NCI-H1105 treated with DMSO at 0.1 percent for 48 hours (cell line): Measurements from ENCODE around the gene SLC26A1.

Experiments used
- DNase-seq: peaks from one replicate; lab custom pipeline; 2025; lab: John Stamatoyannopoulos, UW

The SLC26A1 gene

GRCh38 chr4:1029529-1029928 is 36.3 kb upstream of the SLC26A1 start:
- no peak for DNase-seq

GRCh38 chr4:1028574-1029220 is 35.5 kb upstream of the SLC26A1 start:
- DNase-seq: no peak

DNA sequence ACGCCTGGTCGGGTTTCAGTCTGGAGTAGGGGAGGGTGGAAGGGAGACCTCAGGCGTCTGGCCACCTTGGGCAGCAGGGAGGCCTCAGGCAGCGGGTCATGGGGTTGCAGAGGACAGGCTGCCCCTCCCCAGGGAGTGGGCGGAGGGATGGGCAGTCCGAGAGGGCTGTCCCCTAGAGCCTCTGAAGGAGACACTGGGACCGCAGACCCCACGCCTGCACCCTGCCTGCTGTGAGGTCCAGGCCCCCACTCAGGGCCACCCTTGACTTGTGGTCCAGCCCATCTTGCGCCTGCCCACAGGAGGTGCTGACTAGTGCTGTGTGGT is 34.7 kb upstream of the SLC26A1 start:
- DNase-seq: no peak

DNA sequence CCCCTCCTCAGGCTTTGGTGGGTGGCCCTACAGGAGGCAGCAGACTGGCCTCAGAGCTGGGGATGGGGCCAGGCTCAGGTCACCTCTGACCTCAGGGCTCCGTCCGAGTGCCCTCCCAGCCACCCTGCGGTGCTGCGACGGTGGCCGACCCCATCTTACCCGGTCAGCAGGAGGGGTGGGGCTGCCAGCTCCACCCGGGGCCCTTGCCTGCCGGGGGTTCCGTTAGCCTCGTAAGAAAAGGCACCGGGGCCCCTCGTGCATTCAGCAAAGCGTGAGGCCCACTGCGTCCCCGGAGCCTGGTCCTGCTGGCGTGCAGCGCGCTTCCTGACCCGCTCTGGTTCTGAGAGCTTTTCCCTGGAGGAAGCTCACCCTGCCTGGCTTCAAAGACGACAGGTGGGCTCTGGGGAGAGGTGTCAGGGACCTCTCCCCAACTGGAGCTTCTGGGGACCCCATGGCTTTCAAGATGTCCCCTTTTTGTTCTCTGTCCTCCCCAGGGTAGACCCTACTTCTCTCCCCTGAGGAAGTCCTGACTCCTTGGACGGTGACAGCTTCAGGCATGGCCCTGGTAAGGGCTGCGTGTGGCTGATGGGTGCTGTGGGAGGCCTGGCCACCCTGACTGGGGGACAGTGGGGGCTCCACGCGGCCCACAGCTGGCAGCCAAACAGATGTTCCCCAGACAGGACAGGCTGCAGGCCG is 34.2 kb upstream of the SLC26A1 start:
- no peak for DNase-seq

- DNase-seq: no peak
These were observed 32.9 kb upstream of the SLC26A1 start for GRCh38 chr4:1026115-1026514.

DNA sequence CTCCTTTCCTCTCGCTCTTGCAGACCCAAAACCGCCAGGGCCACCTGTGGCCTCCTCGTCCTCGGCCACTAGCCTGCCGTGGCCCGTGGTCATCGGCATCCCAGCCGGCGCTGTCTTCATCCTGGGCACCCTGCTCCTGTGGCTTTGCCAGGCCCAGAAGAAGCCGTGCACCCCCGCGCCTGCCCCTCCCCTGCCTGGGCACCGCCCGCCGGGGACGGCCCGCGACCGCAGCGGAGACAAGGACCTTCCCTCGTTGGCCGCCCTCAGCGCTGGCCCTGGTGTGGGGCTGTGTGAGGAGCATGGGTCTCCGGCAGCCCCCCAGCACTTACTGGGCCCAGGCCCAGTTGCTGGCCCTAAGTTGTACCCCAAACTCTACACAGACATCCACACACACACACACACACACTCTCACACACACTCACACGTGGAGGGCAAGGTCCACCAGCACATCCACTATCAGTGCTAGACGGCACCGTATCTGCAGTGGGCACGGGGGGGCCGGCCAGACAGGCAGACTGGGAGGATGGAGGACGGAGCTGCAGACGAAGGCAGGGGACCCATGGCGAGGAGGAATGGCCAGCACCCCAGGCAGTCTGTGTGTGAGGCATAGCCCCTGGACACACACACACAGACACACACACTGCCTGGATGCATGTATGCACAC is 31.8 kb upstream of the SLC26A1 start:
- no peak for DNase-seq

DNA sequence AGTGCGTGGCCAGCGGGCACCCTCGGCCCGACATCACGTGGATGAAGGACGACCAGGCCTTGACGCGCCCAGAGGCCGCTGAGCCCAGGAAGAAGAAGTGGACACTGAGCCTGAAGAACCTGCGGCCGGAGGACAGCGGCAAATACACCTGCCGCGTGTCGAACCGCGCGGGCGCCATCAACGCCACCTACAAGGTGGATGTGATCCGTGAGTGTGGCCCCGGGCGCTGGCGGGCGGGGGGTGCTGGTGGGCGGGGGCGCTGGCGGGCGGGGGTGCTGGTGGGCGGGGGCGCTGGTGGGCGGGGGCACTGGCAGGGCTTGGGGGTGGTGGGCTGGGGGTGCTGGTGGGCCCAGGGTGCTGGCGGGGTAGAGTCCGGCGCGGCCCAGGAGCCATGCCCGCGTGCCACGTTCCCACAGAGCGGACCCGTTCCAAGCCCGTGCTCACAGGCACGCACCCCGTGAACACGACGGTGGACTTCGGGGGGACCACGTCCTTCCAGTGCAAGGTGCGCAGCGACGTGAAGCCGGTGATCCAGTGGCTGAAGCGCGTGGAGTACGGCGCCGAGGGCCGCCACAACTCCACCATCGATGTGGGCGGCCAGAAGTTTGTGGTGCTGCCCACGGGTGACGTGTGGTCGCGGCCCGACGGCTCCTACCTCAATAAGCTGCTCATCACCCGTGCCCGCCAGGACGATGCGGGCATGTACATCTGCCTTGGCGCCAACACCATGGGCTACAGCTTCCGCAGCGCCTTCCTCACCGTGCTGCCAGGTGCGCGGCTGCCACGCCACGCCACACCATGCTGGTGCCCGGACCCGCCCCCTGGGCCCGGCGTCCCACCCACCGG is 30.9 kb upstream of the SLC26A1 start:
- no peak for DNase-seq

- no peak for DNase-seq
These were observed 30.0 kb upstream of the SLC26A1 start for GRCh38 chr4:1023075-1023640.

- DNase-seq: no peak
These were observed 29.5 kb upstream of the SLC26A1 start for GRCh38 chr4:1022739-1023066.

DNA sequence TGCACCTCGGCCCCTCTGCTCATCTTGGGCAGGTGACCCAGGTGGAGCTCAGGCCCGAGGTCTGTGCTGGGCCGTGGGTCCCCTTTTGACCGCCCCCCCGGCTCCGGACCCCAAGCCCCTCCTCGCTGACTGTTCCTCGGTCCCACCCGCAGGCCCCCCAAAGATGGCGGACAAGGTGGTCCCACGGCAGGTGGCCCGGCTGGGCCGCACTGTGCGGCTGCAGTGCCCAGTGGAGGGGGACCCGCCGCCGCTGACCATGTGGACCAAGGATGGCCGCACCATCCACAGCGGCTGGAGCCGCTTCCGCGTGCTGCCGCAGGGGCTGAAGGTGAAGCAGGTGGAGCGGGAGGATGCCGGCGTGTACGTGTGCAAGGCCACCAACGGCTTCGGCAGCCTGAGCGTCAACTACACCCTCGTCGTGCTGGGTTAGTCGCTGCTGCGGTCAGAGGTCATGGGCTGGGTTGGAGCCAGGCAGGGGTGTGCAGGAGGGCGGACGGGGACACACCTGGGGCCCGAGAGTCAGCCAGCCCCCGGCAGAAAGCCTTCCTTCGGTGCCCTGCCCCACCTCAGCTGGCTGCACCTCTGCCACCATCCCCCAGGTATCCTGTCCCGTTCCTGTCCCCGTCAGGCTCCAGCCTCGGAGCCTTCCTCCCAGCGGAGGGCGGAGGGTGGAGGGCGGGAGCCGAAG is 29.0 kb upstream of the SLC26A1 start:
- no peak for DNase-seq

DNA sequence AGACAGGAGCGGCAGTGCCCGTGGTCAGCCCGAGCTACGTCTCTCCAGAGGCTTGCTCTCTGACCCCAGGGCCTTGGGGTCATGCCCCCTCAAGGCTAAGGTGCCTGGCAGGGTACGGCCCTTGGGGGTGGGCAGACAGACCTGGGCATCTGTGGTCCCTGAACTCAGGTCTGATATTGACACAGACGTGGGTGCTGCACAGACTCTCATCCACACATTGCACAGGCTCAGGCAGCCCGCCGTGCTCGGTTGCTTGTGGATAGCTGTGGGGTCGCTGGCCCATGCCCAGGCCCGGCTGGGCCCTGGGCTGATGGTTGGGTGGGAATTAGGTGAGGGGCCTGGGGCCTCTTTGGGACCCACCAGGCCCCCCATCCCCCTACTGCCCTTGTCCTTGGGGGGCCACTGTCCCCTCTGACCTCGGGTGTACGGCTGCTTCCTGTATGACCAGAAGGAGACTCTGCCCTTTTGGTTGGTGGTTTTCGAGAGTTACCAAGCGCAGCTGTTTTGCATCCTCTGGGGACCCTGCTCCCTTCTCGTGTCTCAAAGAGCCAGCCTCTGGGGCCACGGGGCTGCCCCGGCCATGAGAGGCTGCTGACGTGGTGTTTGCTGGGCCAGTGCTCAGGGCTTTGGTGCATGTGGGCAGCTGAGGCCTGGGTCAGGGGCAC is 28.3 kb upstream of the SLC26A1 start:
- DNase-seq: no peak

DNA sequence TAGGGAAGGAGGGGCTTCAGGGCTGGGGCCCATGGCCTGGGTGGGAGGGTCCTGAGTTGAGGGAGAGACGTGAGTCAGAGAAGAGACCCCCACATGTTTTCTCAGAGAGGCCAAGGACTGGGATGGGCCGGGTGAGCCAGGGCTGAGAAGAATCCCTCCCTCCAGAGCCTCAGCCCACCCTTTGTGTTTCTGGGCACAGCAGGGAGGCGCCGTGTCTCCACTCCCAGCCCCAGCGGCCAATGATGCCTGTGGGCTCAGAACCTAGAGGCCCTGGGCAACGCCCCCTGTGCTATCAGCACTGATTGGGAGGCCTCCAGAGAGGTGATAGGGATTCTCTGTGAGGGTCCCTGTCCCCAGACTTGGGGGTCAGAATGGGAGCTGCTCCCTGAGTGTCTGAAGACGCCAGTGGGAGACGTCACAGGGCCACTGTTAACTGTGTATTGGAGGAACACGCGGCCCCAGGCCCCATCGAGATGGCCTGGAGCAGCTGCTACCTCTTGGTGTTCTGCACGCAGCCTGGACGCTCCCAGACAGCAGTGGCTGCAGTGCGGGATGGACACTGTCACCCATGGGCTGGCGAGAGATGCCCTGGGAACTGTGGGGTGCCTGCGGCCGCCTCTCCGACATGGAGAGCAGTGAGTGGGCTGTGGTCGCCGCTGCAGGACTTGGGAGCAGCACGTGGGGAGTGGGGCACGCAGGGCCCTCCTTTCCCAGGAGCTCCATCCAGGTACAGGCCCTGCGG is 26.7 kb upstream of the SLC26A1 start:
- no peak for DNase-seq

DNA sequence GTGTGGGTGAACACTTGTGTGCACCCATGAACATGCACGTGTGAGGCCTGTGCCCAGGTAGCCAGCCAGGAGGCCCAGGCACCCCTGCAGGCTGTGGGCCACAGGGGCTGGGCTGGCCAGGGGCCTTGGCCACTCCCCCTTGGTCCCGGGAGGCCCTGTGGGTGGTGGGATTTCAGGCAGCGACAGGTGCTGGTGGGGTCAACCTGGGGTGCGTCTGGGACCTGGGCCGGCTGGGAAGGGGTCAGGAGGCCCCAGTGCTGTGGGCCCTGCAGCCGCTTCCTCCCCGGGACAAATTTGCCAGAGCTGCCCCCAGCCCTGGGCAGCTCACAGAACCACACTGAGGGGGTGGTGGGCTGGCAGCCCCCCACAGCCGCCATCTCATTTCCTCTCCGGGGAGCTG is 26.1 kb upstream of the SLC26A1 start:
- no peak for DNase-seq

- DNase-seq: no peak
These were observed 25.2 kb upstream of the SLC26A1 start for GRCh38 chr4:1018147-1019020.

DNA sequence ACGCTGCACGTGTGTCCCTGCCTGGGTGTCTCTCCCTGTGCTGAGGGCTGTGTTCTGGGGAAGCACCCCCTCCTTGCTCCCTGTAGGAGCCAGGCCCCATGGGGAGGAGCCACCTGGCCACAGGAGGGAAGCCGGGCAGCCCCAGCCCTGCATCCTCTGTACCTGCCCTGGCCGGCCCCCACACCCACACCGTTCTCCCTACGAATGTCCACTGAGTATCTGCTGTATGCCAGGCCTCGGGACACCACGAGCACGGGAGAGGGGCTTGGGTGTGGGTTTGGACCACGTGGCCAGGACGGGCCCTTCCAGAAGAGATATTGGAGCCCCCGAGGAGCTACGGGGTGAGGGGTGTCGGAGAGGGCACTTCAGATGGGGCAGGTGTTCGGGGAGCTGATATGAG is 24.5 kb upstream of the SLC26A1 start:
- no peak for DNase-seq

GRCh38 chr4:1017211-1017610 is 24.0 kb upstream of the SLC26A1 start:
- no peak for DNase-seq

DNA sequence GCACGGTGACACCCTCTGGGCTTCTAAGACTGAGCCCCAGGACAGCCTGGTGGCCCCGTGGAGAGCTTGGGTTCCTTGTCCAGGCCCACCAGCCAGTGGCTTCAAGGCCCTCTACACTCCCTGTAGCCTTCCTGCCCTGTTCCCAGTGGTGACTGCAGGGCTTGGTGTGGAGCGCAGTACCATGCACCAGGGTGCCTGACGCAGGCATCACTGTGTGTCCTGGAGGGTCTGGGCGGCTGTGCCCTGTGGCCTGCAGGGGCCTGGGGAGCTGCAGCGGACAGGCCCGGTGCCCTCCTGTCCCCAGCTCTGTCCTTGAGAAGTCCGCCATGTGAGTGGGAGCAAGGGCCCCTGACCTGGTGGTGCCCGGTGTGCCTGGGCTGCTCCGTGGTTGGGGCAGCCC is 22.5 kb upstream of the SLC26A1 start:
- no peak for DNase-seq

DNA sequence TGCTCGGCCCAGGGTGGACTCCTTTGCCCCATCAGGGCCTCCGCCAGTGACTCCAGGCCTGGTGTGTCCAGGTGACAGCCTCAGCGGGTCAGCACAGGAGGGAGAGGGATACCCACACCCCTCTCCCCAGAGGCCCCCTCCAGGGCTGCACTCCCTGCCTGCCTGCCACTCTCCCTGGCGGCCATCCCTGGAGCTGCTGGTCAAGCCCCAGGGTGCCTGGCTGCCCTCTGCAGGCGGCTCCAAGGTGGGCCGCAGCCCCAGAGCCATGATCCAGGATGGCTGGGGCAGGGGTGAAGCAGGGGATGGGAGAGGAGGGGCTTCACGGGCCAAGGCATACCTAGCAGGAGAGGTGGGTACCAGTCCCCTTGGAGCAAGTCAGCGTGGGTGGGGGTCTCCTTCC is 22.0 kb upstream of the SLC26A1 start:
- no peak for DNase-seq

- no peak for DNase-seq
These were observed 21.3 kb upstream of the SLC26A1 start for GRCh38 chr4:1014291-1015167.
